Esophagus squamous epithelium (tissue), 5 donors: Measurements from ENCODE around the gene SRSF2. TPM values are rescaled to one million over a fixed set of nuclear protein-coding genes. Genes with fewer than 3 reads are reported as not detected.

Source experiments
- DNase-seq: peaks from one replicate; lab custom pipeline; 2025; lab: John Stamatoyannopoulos, UW
- H3K27ac ChIP-seq, 4 donors: fragments of 200-600 bp; sonication (generic); one replicate each; pipeline ENCODE4 v1.5.1; 2016 to 2019; ENCODE audit warnings: mild to moderate bottlenecking in 1 of 4
- H3K27me3 ChIP-seq, 4 donors: fragments of 200-600 bp; sonication (generic); 1 replicate in 3 of 4; 2 replicates in 1 of 4; pipeline versions ENCODE4 v1.5.1 to v1.6.0; 2017 to 2021; ENCODE audit warnings: antibody characterized with exemption in 1 of 4
- H3K36me3 ChIP-seq, 3 donors: fragments of 200-600 bp; sonication (generic); one replicate each; pipeline ENCODE4 v1.5.1; 2016 to 2019
- H3K4me1 ChIP-seq, 3 donors: fragments of 200-600 bp; sonication (generic); one replicate each; pipeline ENCODE4 v1.5.1; 2017 to 2019
- H3K4me3 ChIP-seq, 4 donors: fragments of 200-600 bp; sonication (generic); 1 replicate in 3 of 4; 2 replicates in 1 of 4; pipeline ENCODE4 v1.5.1; 2016 to 2019; ENCODE audit warnings: mild to moderate bottlenecking in 2 of 4, moderate library complexity in 1 of 4
- H3K9me3 ChIP-seq, 3 donors: fragments of 200-600 bp; sonication (generic); one replicate each; pipeline ENCODE4 v1.5.1; 2016 to 2019
- POLR2A ChIP-seq, 4 donors: fragments of 450-650 bp; IDR thresholded peaks; one replicate each; pipeline ENCODE4 v1.6.1; 2017; ENCODE audit warnings: antibody characterized with exemption in 4 of 4, mild to moderate bottlenecking in 4 of 4, moderate library complexity in 3 of 4
- WGBS, 2 donors: methylation state at CpG; one replicate each; pipeline ENCODE4 v1.1.5; 2018; 5-methylcytosine and 5-hydroxymethylcytosine counted together
- intact Hi-C: fragments of 100-400 bp; cut with DNase I; formaldehyde crosslinking; loops from one replicate; pipeline ENCODE4 v1.15.0; 2022
- total RNA-seq, 4 donors: library from RNA; depleted of rRNA; stranded (reverse); fragments of >200 nt; gene quantifications; one replicate each; pipeline ENCODE4 v1.1.0, GENCODE V29; 2016
- TF ChIP-seq, protein P1 (sequence below), 6 experiments: fragments of 450-650 bp in 4 of 6; fragments of 200-600 bp in 2 of 6; sonication (generic) in 2 of 6; IDR thresholded peaks; one replicate each; pipeline ENCODE4 v1.5.1; 2016 to 2019; ENCODE audit warnings: antibody characterized with exemption in 6 of 6, mild to moderate bottlenecking in 4 of 6, moderate library complexity in 4 of 6
- donor health status: DM: yes; HTN: yes; CAD: no.

SRSF2 gene
- total RNA-seq, 4 donors from 2014 or later, result 203 to 286 (median 233) TPM

DNA sequence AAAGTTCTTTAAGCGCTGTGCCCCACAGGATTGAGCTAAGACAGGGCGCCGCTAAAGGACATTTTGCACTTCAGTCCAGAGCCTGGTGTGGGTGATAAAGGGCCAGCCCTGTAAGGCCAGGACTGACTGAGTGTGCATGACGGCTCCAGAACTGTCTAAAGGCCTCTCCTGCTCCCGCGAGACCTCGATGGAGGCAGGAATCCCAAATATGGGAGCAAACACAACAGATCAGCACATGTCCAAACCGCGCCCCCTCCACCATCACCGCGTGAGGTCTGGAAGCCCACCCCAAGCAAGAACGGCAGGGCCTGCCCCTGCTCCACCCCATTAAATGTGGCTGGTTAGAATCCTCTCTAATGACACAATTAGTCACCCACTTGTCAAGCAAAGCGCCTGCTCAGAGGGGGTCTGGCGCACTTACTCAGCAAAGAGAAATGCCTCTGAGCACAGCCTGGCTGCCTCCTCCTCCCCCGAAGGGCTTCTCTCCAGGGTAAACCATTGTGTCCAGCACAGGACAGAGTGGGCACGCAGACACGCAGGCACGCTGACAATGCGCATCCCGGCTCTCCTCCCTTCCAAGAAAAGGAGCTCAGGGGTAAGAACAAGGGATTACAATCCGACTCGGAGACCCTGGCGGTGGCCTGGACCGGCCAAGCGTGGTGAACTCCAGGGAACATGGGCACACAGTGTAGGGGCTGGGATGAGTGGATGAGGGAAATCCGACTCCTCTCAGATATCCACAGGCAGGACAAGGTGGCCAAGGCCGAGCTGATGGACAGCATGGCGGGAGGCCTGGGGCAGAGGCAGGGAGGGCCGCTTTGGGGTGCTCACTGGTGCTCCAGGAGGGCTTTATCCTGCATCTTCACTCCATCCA, 27.8 kb downstream of the SRSF2 start:
- Histone ChIP-seq H3K4me3 (peak overlapping the region; percentile 33 to 75 (median 66)), H3K9me3 (no peaks in the 10 kb centered on the region), H3K4me1 (peaks cover 29 to 54% (median 32%) of the 10 kb centered on the region in 3 donors), H3K27me3 (no peaks in the 10 kb centered on the region), H3K27ac (peak overlapping the region; percentile 67 to 93 (median 90)), H3K36me3 (peaks cover 0 to 18% (median 0%) of the 10 kb centered on the region in 3 donors)
- WGBS, 2 donors, result 29 to 36% methylated on average over 10 of the region's 29 CpGs
- DNase-seq, result no peak
- intact Hi-C loops, result no loop called here
- TF ChIP-seq, protein P1, sequence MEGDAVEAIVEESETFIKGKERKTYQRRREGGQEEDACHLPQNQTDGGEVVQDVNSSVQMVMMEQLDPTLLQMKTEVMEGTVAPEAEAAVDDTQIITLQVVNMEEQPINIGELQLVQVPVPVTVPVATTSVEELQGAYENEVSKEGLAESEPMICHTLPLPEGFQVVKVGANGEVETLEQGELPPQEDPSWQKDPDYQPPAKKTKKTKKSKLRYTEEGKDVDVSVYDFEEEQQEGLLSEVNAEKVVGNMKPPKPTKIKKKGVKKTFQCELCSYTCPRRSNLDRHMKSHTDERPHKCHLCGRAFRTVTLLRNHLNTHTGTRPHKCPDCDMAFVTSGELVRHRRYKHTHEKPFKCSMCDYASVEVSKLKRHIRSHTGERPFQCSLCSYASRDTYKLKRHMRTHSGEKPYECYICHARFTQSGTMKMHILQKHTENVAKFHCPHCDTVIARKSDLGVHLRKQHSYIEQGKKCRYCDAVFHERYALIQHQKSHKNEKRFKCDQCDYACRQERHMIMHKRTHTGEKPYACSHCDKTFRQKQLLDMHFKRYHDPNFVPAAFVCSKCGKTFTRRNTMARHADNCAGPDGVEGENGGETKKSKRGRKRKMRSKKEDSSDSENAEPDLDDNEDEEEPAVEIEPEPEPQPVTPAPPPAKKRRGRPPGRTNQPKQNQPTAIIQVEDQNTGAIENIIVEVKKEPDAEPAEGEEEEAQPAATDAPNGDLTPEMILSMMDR (IDR thresholded peaks at IDR 0.05), result no peak
- peak in 2 of 4 donors; percentile 54 to 57 for TF ChIP-seq POLR2A (IDR thresholded peaks at IDR 0.05)

GRCh38 chr17:76707985-76708807, 28.9 kb downstream of the SRSF2 start:
- no peak for DNase-seq
- Histone ChIP-seq H3K4me3 (peak overlapping the region in 2 of 4 donors; percentile 69 to 75), H3K27ac (peak overlapping the region; percentile 32 to 93 (median 90)), H3K27me3 (no peaks in the 10 kb centered on the region), H3K4me1 (peaks cover 29 to 57% (median 32%) of the 10 kb centered on the region in 3 donors), H3K9me3 (no peaks in the 10 kb centered on the region), H3K36me3 (peaks cover 0 to 7% (median 0%) of the 10 kb centered on the region in 3 donors)
- 56 to 59% methylated on average over 7 to 13 of the region's 14 CpGs for WGBS, 2 donors
- no peak for TF ChIP-seq POLR2A (IDR thresholded peaks at IDR 0.05)
- TF ChIP-seq, protein P1 (IDR thresholded peaks at IDR 0.05), result peak in 2 of 6 experiments; percentile 6 to 20
- intact Hi-C loops, result no loop called here

- Histone ChIP-seq H3K9me3 (no peaks in the 10 kb centered on the region), H3K4me1 (peaks cover 29 to 65% (median 38%) of the 10 kb centered on the region in 3 donors), H3K36me3 (no peaks in the 10 kb centered on the region), H3K27ac (peak overlapping the region in 2 of 4 donors; percentile 91 to 93), H3K4me3 (no peak overlapping the region), H3K27me3 (no peaks in the 10 kb centered on the region)
- no peak for DNase-seq
- TF ChIP-seq POLR2A (IDR thresholded peaks at IDR 0.05), result no peak
- TF ChIP-seq, protein P1 (IDR thresholded peaks at IDR 0.05), result no peak
- intact Hi-C loops, result no loop called here
- WGBS, 2 donors, result 79 to 86% methylated on average over 3 of the region's 3 CpGs
These were observed 30.3 kb downstream of the SRSF2 start for GRCh38 chr17:76706817-76707216.

- peak overlapping the region in 1 of 4 donors; percentile 46 for H3K27ac ChIP-seq
- WGBS, 2 donors, result 63 to 74% methylated on average over 4 of the region's 4 CpGs
- no peaks in the 10 kb centered on the region for H3K36me3 ChIP-seq
- H3K27me3 ChIP-seq, result no peaks in the 10 kb centered on the region
- H3K4me3 ChIP-seq, result no peak overlapping the region
- H3K9me3 ChIP-seq, result no peaks in the 10 kb centered on the region
- no peak for TF ChIP-seq POLR2A (IDR thresholded peaks at IDR 0.05)
- TF ChIP-seq, protein P1 (IDR thresholded peaks at IDR 0.05), result no peak
- intact Hi-C loops, result no loop called here
- DNase-seq, result no peak
- peaks cover 34 to 70% (median 49%) of the 10 kb centered on the region in 3 donors for H3K4me1 ChIP-seq
These were observed 32.3 kb downstream of the SRSF2 start for GRCh38 chr17:76704805-76705204.
